Suppressor macrophage treated with lipopolysaccharide for 4 hours (primary cell): ENCODE measurements around the gene CTSA.
A peak's percentile ranks its signal among the peaks of the same experiment; 100 is the strongest.
"Not testable (repeated sequence)": the region's sequence is repeated elsewhere in the genome, so short reads cannot be mapped to it uniquely, and the experiment has no call there.

Source experiments
- DNase-seq: peaks from one replicate; pipeline ENCODE4 v3.0.0-alpha.2; 2020

Gene CTSA

GRCh38 chr20:45897289-45897688 is 6.2 kb downstream of the CTSA start:
- no peak for DNase-seq

GRCh38 chr20:45897692-45898091 is 6.6 kb downstream of the CTSA start:
- no peak for DNase-seq

GRCh38 chr20:45898285-45898684 is 7.2 kb downstream of the CTSA start:
- DNase-seq: no peak

- DNase-seq: no peak
Observed at GRCh38 chr20:45899046-45899835, 8.1 kb downstream of the CTSA start.

GRCh38 chr20:45901332-45901731 is 10.2 kb downstream of the CTSA start:
- not testable (repeated sequence) for DNase-seq

- DNase-seq: no peak
Observed at GRCh38 chr20:45902199-45902701, 11.1 kb downstream of the CTSA start.

GRCh38 chr20:45904583-45905504 is 13.7 kb downstream of the CTSA start:
- no peak for DNase-seq

GRCh38 chr20:45905505-45906079 is 14.5 kb downstream of the CTSA start:
- no peak for DNase-seq

- DNase-seq: no peak
Observed at GRCh38 chr20:45907219-45907948, 16.2 kb downstream of the CTSA start.

GRCh38 chr20:45908084-45908483 is 16.9 kb downstream of the CTSA start:
- no peak for DNase-seq

- no peak for DNase-seq
Observed at GRCh38 chr20:45909336-45909808, 18.2 kb downstream of the CTSA start.

GRCh38 chr20:45909817-45910669 is 18.9 kb downstream of the CTSA start:
- no peak for DNase-seq

- DNase-seq: peak; percentile 99
Observed at GRCh38 chr20:45910670-45911485, 19.7 kb downstream of the CTSA start.

- no peak for DNase-seq
Observed at GRCh38 chr20:45911486-45912343, 20.6 kb downstream of the CTSA start, which contains the start of gene PLTP. TSS of gene PLTP (minus strand) at chr20:45912155. CDS start at chr20:45911452, 703 bp downstream.

GRCh38 chr20:45912344-45912682 is 21.2 kb downstream of the CTSA start:
- no peak for DNase-seq

- peak; percentile 89 for DNase-seq
Observed at GRCh38 chr20:45913116-45913515, 22.0 kb downstream of the CTSA start.

GRCh38 chr20:45917790-45918141 is 26.6 kb downstream of the CTSA start:
- peak; percentile 60 for DNase-seq

GRCh38 chr20:45918182-45918737 is 27.1 kb downstream of the CTSA start:
- peak; percentile 30 for DNase-seq
